K562 (cell line): Measurements from ENCODE around the gene MT4. TPM values are rescaled to one million over a fixed set of nuclear protein-coding genes. Genes with fewer than 3 reads are reported as not detected.

Experiments used
- ATAC-seq: fragments of 200-7000 bp; cut with Tn5 transposase; 3 replicates; pipeline ENCODE4 v1.9.1; 2020; ENCODE audit warnings: moderate library complexity
- BruUV-seq: library from RNA; stranded (reverse); fragments of 400-500 nt; replicated peaks from 2 replicates; lab custom pipeline; 2021; lab: Mats Ljungman, UMichigan
- CTCF ChIA-PET: fragments of 300-600 bp; formaldehyde crosslinking; extraction: SDS; loops from one replicate; lab custom pipeline; 2021; ENCODE audit warnings: low intra/inter-chr PET ratio; lab: Yijun Ruan, JAX
- POLR2A ChIA-PET: fragments of 300-600, 350-650 bp; sonication (Branson Sonifier 250); formaldehyde crosslinking; extraction: SDS; loops from one replicate; lab custom pipeline; 2021; ENCODE audit warnings: antibody characterized with exemption, inconsistent platforms; lab: Yijun Ruan, JAX
- DNase-seq, 4 experiments: peaks; one replicate each; pipeline versions ENCODE4 v3.0.0 to v3.0.0-alpha.2; 2011 to 2018; ENCODE audit warnings: low spot score in 3 of 4, mixed read lengths in 3 of 4; ENCODE audit errors: extremely low read depth in 1 of 4
- FAIRE-seq: peaks from 2 replicates; lab custom pipeline; 2011; peaks lifted over from hg19 to GRCh38; lab: Jason Lieb, UNC
- H2AFZ ChIP-seq: 2 replicates; pipeline ENCODE4 v1.6.0; 2011; ENCODE audit warnings: low read depth, low read length, control low read depth, inconsistent platforms
- H3K27ac ChIP-seq: fragments of 200-600 bp; 3 replicates; pipeline ENCODE4 v1.8.0; 2011; ENCODE audit warnings: low read depth, mild to moderate bottlenecking, control low read depth, inconsistent platforms, low read length, moderate library complexity, mixed read lengths; ENCODE audit errors: extremely low read depth
- H3K27me3 ChIP-seq, 2 experiments: fragments of 300-600 bp in 1 of 2; 2 replicates in 1 of 2; 3 replicates in 1 of 2; pipeline versions ENCODE4 v1.6.0 to v1.8.0; 2011; ENCODE audit warnings: inconsistent platforms in 2 of 2, low read length in 2 of 2, mild to moderate bottlenecking in 1 of 2, mixed read lengths in 1 of 2, moderate library complexity in 1 of 2; ENCODE audit not compliant: control insufficient read depth in 2 of 2, insufficient read depth in 2 of 2
- H3K36me3 ChIP-seq: fragments of 300-600 bp; 3 replicates; pipeline ENCODE4 v1.8.0; 2011; ENCODE audit warnings: mild to moderate bottlenecking, low read length, inconsistent platforms; ENCODE audit not compliant: control insufficient read depth, insufficient read depth
- H3K4me1 ChIP-seq, 2 experiments: fragments of 200-600 bp in 1 of 2; replicated peaks in 1 of 2; 2 replicates in 1 of 2; 3 replicates in 1 of 2; pipeline versions ENCODE4 v1.5.1 to v1.8.0; 2011; ENCODE audit warnings: inconsistent platforms in 2 of 2, low read length in 2 of 2, mild to moderate bottlenecking in 1 of 2, mixed read lengths in 1 of 2, moderate library complexity in 1 of 2; ENCODE audit not compliant: control insufficient read depth in 2 of 2, insufficient read depth in 2 of 2
- H3K4me2 ChIP-seq: 2 replicates; pipeline ENCODE4 v1.6.1; 2011; ENCODE audit warnings: low read length, control low read depth, inconsistent platforms, mixed read lengths; ENCODE audit not compliant: insufficient read depth
- H3K4me3 ChIP-seq: fragments of 200-600 bp; sonication (generic), shearing (Covaris generic); 2 replicates; pipeline ENCODE4 v1.5.1; 2016; ENCODE audit warnings: control low read depth, inconsistent platforms
- H3K79me2 ChIP-seq: fragments of 200-600 bp; 3 replicates; pipeline ENCODE4 v1.8.0; 2011; ENCODE audit warnings: low read length, inconsistent platforms; ENCODE audit not compliant: control insufficient read depth, insufficient read depth
- H3K9ac ChIP-seq, 2 experiments: 2 replicates each; pipeline versions ENCODE4 v1.6.0 to v1.6.1; 2011; ENCODE audit warnings: low read depth in 2 of 2, low read length in 2 of 2, control low read depth in 1 of 2, inconsistent platforms in 1 of 2, mild to moderate bottlenecking in 1 of 2, mixed read lengths in 1 of 2; ENCODE audit not compliant: insufficient read depth in 1 of 2
- H3K9me1 ChIP-seq: one replicate; pipeline ENCODE4 v1.6.0; 2011; ENCODE audit warnings: inconsistent platforms, mild to moderate bottlenecking, low read length, moderate library complexity; ENCODE audit not compliant: control insufficient read depth, insufficient read depth
- H3K9me3 ChIP-seq: replicated peaks from 2 replicates; pipeline ENCODE4 v1.5.1; 2011; ENCODE audit warnings: low read depth, low read length, inconsistent platforms; ENCODE audit not compliant: control insufficient read depth, insufficient read depth
- H4K20me1 ChIP-seq: replicated peaks from 2 replicates; pipeline ENCODE4 v1.6.1; 2011; ENCODE audit warnings: low read length, inconsistent platforms, mixed read lengths; ENCODE audit not compliant: control insufficient read depth, insufficient read depth
- ARID1B ChIP-seq: fragments of 450-650 bp; IDR thresholded peaks from 2 replicates; pipeline ENCODE4 v1.6.1; 2016; ENCODE audit warnings: antibody characterized with exemption, mild to moderate bottlenecking, inconsistent platforms
- KAT7 ChIP-seq: sonication (generic); formaldehyde crosslinking; IDR thresholded peaks from 2 replicates; pipeline ENCODE4 v1.8.0; 2022; ENCODE audit warnings: missing genetic modification reagents, mild to moderate bottlenecking, borderline replicate concordance
- NFE2L1 ChIP-seq: fragments of 450-650 bp; IDR thresholded peaks from 2 replicates; pipeline ENCODE4 v1.6.1; 2016; ENCODE audit warnings: missing genetic modification characterization, low read depth, mild to moderate bottlenecking, missing compliant biosample characterization, moderate library complexity, borderline replicate concordance
- RBFOX2 ChIP-seq: fragments of 200-400 bp; formaldehyde crosslinking; IDR thresholded peaks from 2 replicates; pipeline ENCODE4 v1.6.1; 2017; ENCODE audit warnings: low read depth, mild to moderate bottlenecking, low read length, moderate library complexity
- SRF ChIP-seq, 2 experiments: fragments of 250-450, 450-650 bp in 1 of 2; sonication (Bioruptor Pico) in 1 of 2; sonication (generic) in 1 of 2; formaldehyde crosslinking; IDR thresholded peaks; 2 replicates each; pipeline versions ENCODE4 v1.5.0 to v1.5.1; 2020 to 2022; ENCODE audit warnings: mild to moderate bottlenecking in 1 of 2, missing genetic modification reagents in 1 of 2
- WGBS: fragments of 100-300 bp; shearing (Covaris generic); methylation state at CpG from one replicate; pipeline ENCODE4 v1.1.6; 2016; ENCODE audit warnings: low coverage, mixed read lengths; ENCODE audit not compliant: insufficient coverage; ENCODE audit errors: missing lambda C conversion rate; 5-methylcytosine and 5-hydroxymethylcytosine counted together
- in situ Hi-C: fragments of 300-500 bp; cut with MboI; formaldehyde crosslinking; loops from 4 replicates; pipeline ENCODE4 v1.15.0; 2018; ENCODE audit warnings: inconsistent platforms, mixed read lengths
- intact Hi-C: fragments of 100-400 bp; cut with micrococcal nuclease; formaldehyde crosslinking; loops from 2 replicates; pipeline ENCODE4 v1.14.2; 2022
- polyA plus RNA-seq, 8 experiments: library from polyadenylated mRNA; depleted of rRNA in 4 of 8; stranded (reverse) in 5 of 8; unstranded in 3 of 8; fragments of >200 nt; fragmentation: Nextera tagmentation in 2 of 8; fragmentation: Illumina TruSeq in 1 of 8; extraction: Ambion mirVana in 2 of 8; extraction: Trizol in 1 of 8; gene quantifications; 2 replicates each; pipeline versions ENCODE4 v1.2.1 to v1.2.3, GENCODE V29; 2011 to 2014; ENCODE audit warnings: inconsistent platforms in 1 of 8, missing spikeins in 1 of 8
- total RNA-seq, 7 experiments: library from RNA; depleted of rRNA in 6 of 7; stranded (reverse); fragments of >200 nt in 6 of 7; fragmentation: Illumina TruSeq in 2 of 7; extraction: Trizol in 2 of 7; gene quantifications; 2 replicates each; pipeline versions ENCODE4 v1.2.1 to v1.2.3, GENCODE V29; 2011 to 2021; ENCODE audit warnings: low replicate concordance in 1 of 7
- TF ChIP-seq, protein P1 (sequence below): fragments of 450-650 bp; formaldehyde crosslinking; IDR thresholded peaks from 2 replicates; pipeline ENCODE4 v1.4.0; 2022; ENCODE audit warnings: missing genetic modification characterization
- TF ChIP-seq, protein P2 (sequence below): sonication (generic); formaldehyde crosslinking; IDR thresholded peaks from 2 replicates; pipeline ENCODE4 v1.4.0; 2020; ENCODE audit warnings: mild to moderate bottlenecking, missing genetic modification reagents
- TF ChIP-seq, protein P3 (sequence below): fragments of 450-650 bp; IDR thresholded peaks from 2 replicates; pipeline ENCODE4 v1.6.1; 2016; ENCODE audit warnings: mild to moderate bottlenecking
- TF ChIP-seq, protein P4 (sequence below): sonication (generic); formaldehyde crosslinking; IDR thresholded peaks from 2 replicates; pipeline ENCODE4 v1.9.0; 2022; ENCODE audit warnings: mild to moderate bottlenecking, missing genetic modification reagents
- TF ChIP-seq, protein P5 (sequence below), 2 experiments: IDR thresholded peaks; 2 replicates each; pipeline ENCODE4 v1.6.1; 2011; ENCODE audit warnings: borderline replicate concordance in 1 of 2, control low read depth in 1 of 2, low read depth in 1 of 2, low read length in 1 of 2, mild to moderate bottlenecking in 1 of 2, mixed read lengths in 1 of 2, moderate library complexity in 1 of 2; ENCODE audit not compliant: insufficient read depth in 1 of 2, insufficient read length in 1 of 2, poor library complexity in 1 of 2, severe bottlenecking in 1 of 2; ENCODE audit errors: extremely low read depth in 1 of 2

MT4 gene
- total and polyA plus RNA-seq, 9 of the 15 experiments (the other 6 are each of a cell fraction or from before 2014, with no cell fraction given), result not detected

DNA sequence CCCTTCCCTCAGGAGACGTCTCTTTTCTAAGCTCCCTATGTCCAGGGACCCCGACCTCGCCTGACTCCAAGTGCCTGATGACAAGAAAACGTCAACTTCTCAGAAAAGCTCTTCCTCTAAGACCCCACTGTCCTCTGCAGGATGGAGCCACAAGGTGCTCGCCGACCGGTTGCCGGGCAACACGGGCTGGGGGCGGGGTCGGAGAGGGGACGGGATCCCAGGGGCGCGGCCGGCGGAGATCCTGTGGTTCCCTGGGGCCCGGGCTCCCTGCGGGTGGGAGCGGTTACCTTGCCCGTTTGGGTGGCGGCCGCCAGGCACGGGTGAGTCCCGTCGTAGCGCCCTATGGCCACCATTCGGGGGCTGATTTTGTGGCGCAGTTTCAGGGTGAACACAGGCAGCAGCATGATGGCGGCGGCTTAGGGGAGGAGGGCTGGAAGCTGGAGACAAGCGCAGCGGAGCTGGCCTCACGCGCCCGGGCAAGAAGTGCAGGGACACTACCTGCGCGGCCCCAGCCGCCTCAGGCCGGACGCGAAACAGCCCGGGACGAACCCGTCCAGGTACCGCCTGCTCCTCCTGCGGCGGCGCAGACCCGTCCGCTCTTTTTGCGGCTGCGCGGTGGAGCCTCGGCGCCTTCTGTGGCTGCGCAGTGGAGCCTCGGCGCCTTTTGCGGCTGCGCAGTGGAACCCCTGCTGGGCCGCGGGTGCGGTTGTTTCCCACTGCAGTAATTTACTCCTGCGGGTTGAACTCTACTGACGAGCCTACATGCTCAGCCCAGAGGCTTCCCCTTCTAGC lies 45.2 kb upstream of the MT4 start, which contains the start of gene BBS2:
BBS2 (minus strand) TSS at position 566 of the 792 bp plus-strand sequence; CDS start at position 404, 162 bp downstream.
- Histone ChIP-seq H3K27me3 (peaks cover 0 to 4% of the 10 kb centered on the region in 2 experiments; a peak in 1 of 5 replicates), H3K9me1 (no peaks in the 10 kb centered on the region), H3K79me2 (no peaks in the 10 kb centered on the region), H3K4me3 (peak within 1 kb of the TSS; percentile 91), H3K27ac (peak within 1 kb of the TSS; percentile 62), H2AFZ (peak within 1 kb of the TSS; percentile 99), H3K4me1 (peaks cover 10 to 13% of the 10 kb centered on the region in 2 experiments), H4K20me1 (no peaks in the 10 kb centered on the region), H3K9me3 (no peaks in the 10 kb centered on the region), H3K36me3 (no peaks in the 10 kb centered on the region), H3K4me2 (peak within 1 kb of the TSS; percentile 90), H3K9ac (peak within 1 kb of the TSS; percentile 55 to 93)
- FAIRE-seq (peak; percentile 90), ATAC-seq (peak; percentile 99), DNase-seq (peak; percentile 81 to 93 (median 90))
- under 1% methylated on average over 50 of the region's 65 CpGs for WGBS
- in situ Hi-C loops (no loop called here), intact Hi-C loops (loop anchor here (10.0 kb wide), 1 partner anchor 165 kb away; no protein-coding TSS in a partner anchor)
- ChIA-PET POLR2A (interaction anchor here (0.7 kb wide), 1 partner anchor 23 kb away, joined by 3 read pairs; no protein-coding TSS in a partner anchor), CTCF (no interaction called here)
- BruUV-seq, result no TSS peak
- TF ChIP-seq, protein P1, sequence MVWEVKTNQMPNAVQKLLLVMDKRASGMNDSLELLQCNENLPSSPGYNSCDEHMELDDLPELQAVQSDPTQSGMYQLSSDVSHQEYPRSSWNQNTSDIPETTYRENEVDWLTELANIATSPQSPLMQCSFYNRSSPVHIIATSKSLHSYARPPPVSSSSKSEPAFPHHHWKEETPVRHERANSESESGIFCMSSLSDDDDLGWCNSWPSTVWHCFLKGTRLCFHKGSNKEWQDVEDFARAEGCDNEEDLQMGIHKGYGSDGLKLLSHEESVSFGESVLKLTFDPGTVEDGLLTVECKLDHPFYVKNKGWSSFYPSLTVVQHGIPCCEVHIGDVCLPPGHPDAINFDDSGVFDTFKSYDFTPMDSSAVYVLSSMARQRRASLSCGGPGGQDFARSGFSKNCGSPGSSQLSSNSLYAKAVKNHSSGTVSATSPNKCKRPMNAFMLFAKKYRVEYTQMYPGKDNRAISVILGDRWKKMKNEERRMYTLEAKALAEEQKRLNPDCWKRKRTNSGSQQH (CRISPR knock-in tag), result no peak
- TF ChIP-seq, protein P2, sequence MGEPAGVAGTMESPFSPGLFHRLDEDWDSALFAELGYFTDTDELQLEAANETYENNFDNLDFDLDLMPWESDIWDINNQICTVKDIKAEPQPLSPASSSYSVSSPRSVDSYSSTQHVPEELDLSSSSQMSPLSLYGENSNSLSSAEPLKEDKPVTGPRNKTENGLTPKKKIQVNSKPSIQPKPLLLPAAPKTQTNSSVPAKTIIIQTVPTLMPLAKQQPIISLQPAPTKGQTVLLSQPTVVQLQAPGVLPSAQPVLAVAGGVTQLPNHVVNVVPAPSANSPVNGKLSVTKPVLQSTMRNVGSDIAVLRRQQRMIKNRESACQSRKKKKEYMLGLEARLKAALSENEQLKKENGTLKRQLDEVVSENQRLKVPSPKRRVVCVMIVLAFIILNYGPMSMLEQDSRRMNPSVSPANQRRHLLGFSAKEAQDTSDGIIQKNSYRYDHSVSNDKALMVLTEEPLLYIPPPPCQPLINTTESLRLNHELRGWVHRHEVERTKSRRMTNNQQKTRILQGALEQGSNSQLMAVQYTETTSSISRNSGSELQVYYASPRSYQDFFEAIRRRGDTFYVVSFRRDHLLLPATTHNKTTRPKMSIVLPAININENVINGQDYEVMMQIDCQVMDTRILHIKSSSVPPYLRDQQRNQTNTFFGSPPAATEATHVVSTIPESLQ (CRISPR knock-in tag), result no peak
- TF ChIP-seq RBFOX2 (peak; percentile 73), KAT7 (CRISPR knock-in tag) (0 out of 2 replicates have a peak, but pooled peaks have one; percentile 44), NFE2L1 (tag) (no peak), ARID1B (no peak), SRF (CRISPR knock-in tag; IDR thresholded peaks at IDR 0.05) (peak in 1 of 2 experiments; percentile 64; a peak in 1 of 4 replicates)
- TF ChIP-seq, protein P3, sequence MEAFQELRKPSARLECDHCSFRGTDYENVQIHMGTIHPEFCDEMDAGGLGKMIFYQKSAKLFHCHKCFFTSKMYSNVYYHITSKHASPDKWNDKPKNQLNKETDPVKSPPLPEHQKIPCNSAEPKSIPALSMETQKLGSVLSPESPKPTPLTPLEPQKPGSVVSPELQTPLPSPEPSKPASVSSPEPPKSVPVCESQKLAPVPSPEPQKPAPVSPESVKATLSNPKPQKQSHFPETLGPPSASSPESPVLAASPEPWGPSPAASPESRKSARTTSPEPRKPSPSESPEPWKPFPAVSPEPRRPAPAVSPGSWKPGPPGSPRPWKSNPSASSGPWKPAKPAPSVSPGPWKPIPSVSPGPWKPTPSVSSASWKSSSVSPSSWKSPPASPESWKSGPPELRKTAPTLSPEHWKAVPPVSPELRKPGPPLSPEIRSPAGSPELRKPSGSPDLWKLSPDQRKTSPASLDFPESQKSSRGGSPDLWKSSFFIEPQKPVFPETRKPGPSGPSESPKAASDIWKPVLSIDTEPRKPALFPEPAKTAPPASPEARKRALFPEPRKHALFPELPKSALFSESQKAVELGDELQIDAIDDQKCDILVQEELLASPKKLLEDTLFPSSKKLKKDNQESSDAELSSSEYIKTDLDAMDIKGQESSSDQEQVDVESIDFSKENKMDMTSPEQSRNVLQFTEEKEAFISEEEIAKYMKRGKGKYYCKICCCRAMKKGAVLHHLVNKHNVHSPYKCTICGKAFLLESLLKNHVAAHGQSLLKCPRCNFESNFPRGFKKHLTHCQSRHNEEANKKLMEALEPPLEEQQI, result no peak
- TF ChIP-seq, protein P4, sequence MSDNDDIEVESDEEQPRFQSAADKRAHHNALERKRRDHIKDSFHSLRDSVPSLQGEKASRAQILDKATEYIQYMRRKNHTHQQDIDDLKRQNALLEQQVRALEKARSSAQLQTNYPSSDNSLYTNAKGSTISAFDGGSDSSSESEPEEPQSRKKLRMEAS (CRISPR knock-in tag), result peak; percentile 57
- TF ChIP-seq, protein P5, sequence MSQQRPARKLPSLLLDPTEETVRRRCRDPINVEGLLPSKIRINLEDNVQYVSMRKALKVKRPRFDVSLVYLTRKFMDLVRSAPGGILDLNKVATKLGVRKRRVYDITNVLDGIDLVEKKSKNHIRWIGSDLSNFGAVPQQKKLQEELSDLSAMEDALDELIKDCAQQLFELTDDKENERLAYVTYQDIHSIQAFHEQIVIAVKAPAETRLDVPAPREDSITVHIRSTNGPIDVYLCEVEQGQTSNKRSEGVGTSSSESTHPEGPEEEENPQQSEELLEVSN (IDR thresholded peaks at IDR 0.05; ENCODE audit: borderline replicate concordance in 1 of 2, extremely low read depth in 1 of 2, insufficient read depth in 1 of 2, insufficient read length in 1 of 2, low read depth in 1 of 2, low read length in 1 of 2, poor library complexity in 1 of 2, severe bottlenecking in 1 of 2), result peak in 1 of 2 experiments; percentile 56
